HG03521 (cell line): ENCODE measurements around the gene PNMA8C.
"Not testable (repeated sequence)": the region's sequence is repeated elsewhere in the genome, so short reads cannot be mapped to it uniquely, and the experiment has no call there.

Experiments used
- ATAC-seq: cut with Tn5 transposase; IDR thresholded peaks from one replicate; pipeline ENCODE4 v1.9.1; 2021; ENCODE audit warnings: mild to moderate bottlenecking, moderate library complexity; ENCODE audit not compliant: unreplicated experiment

The PNMA8C gene

DNA sequence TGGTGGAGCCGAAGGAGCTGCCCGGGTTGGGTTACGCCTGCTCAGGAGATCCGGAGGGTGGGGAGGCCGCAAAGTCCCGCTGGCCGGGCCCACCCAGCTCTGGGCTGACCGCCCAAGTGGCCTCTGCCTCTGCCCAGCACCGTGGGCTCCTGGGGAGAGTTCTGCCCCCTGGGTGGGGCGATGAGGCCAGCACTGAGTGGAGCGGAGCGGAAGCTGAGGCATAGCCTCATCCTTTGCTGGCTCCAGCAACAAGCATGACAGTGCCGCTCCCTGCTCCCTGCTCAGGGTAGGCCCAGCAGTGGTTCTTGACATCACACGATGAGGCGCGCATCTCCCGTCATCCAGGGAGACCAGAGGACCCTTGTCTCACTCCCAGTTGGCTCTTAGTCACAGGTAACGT, 37.9 kb downstream of the PNMA8C start:
- ATAC-seq: no peak

DNA sequence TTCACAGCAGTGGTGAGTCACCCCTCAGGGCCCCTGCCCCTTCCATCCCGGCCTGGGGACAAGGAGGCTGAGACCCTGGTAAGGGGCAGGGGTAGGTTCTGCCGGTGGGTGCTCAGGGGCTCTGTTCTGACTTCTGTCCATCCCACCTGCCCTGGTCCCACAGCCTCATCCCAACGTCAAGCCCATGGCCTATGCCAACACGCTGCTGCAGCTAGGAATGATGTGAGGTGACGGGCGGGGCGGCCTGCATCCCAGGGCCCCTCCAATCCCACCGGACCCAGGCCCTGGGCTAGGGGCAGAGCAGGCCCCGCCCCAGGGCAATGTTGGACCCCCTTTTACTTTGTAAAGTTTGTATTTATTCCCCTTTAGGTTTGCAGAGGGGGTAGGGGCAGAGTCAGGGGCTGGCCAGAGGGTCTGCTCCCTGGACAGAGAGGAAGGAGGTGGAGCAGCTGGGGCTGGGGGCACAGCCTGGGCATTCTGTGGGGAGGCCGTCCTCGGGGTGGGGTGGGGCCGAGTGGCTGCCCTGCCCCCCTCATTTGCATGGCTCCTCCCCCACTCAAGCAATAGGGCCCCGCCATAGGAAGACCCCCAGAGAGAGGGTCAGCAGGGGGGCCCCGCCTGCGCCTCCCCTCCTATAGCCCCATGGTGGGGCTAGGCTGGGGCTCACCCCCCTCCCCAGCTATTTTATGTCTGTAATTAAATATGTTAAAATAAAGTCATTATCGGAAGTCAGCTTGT, 38.4 kb downstream of the PNMA8C start:
- ATAC-seq: no peak

DNA sequence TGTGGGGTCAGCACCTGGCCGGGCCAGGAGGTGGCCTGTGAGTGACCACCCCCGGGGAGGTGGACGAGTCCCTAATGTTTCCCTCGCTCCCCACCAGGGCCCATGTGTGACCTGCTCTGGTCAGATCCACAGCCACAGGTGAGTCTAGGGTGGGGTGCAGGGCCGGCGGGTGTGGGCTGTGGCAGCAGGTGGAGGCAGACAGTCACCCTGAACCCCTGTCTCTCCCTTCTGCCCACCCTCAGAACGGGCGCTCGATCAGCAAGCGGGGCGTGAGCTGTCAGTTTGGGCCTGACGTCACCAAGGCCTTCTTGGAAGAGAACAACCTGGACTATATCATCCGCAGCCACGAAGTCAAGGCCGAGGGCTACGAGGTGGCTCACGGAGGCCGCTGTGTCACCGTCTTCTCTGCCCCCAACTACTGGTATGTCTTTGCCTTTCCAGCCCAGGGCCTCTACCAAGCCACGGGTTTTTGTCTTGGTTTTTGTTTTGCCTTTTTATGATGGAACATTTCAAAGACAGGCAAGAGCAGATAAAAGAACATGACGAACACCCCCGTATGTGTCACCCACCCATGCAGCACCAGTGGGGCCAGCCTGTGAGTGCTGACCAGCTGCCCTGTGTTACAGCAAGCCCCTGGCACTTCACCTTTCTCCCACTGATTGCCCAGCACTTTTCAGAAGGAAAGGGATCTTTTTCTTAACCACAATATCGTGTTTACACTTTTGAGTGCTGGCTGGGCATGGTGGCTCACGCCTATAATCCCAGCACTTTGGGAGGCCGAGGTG, 40.2 kb downstream of the PNMA8C start:
- ATAC-seq: no peak

DNA sequence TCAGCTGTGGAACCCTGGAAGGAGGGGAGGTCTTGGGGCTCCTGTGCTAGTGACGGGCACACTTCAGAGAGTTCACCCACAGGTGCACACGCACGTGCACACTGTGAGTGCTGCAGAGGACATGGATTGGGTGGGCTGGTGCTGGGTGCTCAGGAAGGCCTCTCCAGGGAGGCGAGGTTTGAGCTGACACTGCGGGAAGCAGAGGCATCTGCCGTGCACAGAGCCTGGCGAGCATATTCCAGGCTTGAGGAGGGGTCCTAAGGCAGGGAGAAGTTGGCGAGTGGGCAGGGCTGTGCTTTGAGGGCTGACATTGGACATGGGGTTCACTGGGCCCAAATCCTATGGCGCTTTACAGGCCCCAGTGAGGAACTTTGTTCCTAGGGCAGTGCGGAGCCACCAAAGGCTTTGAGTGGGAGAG, 41.0 kb downstream of the PNMA8C start:
- no peak for ATAC-seq

DNA sequence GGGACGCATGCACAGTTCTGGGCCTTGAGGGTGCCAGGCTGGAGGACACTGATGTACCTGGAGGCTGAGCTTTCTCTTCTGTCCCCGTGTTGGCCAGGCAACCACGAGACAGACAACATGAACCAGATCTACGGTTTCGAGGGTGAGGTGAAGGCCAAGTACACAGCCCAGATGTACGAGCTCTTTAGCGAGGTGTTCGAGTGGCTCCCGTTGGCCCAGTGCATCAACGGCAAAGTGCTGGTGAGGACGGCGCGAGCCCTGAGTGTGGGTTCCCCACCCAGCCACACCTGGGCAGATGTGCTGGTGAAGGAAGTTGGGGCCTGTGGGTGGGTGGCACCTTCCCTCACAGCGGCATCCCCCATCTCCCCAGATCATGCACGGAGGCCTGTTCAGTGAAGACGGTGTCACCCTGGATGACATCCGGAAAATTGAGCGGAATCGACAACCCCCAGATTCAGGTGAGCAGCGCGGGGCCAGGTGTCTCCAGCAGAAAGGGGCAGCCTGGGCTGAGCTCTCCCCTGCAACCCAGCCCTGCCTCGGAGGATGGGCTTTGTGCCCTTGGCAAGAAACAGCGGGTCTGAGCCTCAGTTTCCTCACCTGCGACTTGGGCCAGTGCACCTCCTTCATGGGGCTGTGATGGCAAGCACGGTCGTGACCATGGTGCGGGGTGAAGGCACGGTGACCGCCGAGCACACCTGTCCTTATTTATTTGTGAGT, 41.6 kb downstream of the PNMA8C start:
- no peak for ATAC-seq

DNA sequence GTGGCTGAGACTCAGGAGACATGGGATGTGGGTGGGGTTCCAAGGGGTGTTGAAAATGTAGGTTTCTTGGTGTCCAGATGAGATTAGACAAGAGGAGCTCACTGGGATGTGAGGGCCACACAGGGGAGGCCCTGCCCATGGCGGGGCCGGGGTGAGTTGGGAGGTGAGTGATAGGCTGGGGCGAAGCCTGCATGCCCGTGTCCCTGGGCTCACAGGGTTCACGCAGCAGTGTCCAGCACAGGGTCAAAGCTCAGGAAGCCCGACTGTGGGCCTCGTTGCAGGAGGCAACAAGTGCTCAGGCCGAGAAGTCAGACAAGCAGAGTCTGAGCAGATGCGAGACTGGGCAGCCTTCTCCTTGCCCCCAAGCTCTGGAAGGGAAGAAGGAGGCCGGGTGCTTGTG, 42.6 kb downstream of the PNMA8C start:
- ATAC-seq: no peak

DNA sequence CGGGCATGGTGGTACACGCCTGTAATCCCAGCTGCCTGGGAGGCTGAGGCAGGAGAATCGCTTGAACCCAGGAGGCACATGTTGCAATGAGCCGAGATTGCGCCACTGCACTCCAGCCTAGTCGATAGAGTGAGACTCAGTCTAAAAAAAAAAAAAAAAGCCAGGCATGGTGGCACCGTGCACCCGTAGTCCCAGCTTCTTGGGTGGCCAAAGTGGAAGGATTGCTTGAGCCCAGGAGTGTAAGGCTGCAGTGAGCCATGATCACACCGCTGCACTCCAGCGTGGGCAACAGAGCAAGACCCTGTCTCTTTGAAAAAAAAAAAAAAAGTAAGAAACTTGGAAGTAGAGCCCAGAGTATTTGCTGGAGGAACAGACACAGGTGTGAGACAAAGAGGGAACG, 43.1 kb downstream of the PNMA8C start:
- no peak for ATAC-seq

DNA sequence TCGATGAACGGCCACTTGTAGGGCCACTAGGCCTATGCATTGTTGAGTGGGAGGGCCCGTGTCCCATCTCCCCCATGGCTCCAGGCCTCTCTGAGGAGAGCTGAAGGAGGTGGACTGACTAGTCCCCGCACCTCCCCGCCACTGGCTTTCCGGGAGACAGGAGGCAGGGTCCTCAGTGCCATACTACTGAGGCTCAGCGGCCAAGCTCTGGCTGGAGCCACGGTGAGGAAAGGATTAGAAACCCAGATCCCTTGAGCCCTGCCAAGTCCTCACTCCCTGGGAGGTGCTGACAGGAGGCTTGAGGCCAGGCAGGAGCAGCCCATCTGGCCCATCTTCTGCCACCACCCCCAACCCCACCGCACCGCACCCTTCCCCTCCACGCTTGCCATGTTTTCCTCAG, 44.3 kb downstream of the PNMA8C start:
- no peak for ATAC-seq

DNA sequence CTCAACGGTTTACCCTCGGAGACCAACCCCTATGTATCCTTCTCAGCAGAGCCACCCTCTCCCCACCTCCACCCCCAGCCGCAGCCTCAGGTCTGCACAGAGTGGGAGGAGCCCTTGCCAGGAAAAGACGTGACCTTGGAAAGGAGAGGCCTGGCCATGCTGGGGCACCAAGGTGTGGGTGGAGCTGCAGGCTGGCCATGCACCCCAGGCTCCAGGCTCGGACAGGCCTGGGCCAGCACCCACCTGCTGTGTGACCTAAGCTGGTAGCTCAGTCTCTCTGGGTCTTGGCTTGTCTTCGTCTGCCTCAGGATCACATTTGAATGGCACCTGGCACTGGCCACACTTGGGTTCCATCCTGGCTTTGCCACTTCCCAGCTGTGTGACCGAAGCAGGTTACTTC, 44.9 kb downstream of the PNMA8C start:
- ATAC-seq: no peak

DNA sequence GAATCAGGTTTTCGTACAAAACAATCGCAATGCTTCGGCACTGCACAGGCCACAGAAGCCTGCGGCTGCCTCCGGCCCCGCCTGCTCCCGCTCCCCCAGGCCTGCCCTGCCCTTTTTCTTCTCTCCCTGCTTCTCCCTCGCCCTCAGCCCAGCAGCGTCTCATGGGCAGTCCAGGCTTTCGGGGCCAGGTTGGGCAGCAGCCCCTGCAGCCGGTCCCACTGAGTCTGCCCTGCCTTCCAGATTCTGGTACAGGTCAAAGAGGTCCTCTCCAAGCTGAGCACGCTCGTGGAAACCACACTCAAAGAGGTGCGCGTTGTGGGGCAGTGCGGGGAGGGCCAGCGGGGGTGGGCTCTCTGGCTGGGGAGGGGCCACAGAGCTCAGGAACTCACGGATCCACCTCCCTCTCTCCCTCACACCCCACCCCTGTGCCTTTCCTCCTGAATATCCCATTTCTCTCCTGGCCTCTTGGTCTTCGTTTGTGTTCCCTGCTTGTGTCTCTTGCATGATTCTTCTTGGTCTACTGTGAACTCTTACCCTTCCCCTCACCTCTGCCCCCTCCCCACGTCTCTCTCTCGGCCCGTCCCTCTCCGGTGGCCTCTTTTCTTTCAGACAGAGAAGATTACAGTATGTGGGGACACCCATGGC, 45.4 kb downstream of the PNMA8C start:
- no peak for ATAC-seq

DNA sequence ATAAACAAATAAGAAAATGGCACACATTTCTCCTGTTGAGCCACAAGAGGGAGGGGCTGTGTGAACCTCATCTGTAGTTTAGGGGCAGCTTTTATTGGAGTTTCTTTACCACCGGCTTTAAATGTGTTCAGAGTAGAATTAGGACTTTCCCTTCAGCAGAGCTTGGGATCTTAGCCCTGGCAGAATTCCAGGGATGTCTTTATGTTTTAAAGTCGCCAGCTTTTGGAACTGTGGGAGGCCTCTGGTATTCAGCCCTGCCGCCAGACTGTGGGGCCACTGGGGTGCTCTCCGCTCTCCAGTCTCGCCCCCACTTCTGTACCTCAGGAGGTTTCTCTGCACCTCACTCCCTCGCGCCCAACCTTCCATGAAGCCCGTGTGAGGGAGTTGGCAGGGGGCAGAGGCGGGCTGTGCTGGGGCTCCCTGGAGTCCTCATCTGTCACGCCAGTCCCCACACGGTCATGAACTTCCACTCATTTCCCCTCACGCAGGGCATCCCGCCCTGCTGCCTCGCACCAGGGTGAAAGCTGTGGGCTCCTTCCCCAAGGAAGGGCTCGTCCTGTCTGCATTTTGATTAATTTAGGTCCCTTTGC, 46.9 kb downstream of the PNMA8C start:
- ATAC-seq: no peak

DNA sequence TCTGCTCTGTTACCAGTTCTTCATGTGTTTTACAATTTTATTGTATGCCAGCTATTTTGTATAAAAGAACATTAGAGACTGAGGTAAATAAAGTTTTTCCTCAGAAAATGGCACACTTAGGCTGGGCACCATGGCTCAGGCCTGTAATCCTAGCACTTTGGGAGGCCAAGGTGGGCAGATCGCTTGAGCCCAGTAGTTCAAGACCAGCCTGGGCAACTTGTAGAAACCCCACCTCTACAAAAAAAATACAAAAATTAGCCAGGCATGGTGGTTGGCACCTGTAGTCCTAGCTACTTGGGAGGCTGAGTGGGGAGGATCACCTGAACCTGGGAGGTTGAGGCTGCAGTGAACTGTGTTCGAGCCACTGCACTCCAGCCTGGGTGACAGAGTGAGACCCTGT, 47.4 kb downstream of the PNMA8C start:
- ATAC-seq: no peak

DNA sequence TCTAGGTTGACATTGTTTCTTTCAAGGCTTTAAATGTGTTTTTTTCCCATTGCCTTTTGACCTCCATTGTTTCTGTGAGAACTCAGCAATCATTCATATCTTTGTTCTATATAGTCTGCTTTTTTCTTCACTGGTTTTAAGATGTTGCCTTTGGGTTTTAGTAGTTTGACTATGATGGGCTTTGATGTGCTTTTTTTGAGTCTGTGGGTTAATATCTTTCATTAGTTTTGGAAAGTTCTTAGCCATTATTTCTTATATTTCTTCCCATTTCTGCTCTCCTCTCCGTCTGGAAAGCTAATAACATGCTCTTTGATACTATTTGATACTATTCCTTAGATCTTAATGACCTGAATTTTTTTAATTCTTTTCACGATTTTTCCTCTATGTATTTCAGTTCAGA, 48.0 kb downstream of the PNMA8C start:
- no peak for ATAC-seq

DNA sequence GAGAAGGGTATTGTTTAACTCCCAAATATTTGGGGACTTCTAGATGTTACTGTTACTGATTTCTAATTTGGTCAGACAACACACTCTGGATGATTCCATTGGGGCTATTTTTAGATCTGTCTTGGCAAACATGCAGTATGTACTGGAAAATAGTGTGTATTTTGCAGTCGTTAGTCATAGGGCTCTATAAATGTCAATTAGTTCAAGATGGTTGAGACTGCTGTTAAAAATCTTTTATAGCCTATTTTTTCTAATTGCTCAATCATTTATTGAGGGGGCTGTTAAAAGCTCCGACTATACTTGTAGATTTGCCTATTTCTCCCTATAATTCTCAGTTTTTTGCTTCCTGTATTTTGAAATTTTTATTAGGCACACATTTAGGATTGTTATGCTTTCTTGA, 50.5 kb downstream of the PNMA8C start:
- no peak for ATAC-seq

DNA sequence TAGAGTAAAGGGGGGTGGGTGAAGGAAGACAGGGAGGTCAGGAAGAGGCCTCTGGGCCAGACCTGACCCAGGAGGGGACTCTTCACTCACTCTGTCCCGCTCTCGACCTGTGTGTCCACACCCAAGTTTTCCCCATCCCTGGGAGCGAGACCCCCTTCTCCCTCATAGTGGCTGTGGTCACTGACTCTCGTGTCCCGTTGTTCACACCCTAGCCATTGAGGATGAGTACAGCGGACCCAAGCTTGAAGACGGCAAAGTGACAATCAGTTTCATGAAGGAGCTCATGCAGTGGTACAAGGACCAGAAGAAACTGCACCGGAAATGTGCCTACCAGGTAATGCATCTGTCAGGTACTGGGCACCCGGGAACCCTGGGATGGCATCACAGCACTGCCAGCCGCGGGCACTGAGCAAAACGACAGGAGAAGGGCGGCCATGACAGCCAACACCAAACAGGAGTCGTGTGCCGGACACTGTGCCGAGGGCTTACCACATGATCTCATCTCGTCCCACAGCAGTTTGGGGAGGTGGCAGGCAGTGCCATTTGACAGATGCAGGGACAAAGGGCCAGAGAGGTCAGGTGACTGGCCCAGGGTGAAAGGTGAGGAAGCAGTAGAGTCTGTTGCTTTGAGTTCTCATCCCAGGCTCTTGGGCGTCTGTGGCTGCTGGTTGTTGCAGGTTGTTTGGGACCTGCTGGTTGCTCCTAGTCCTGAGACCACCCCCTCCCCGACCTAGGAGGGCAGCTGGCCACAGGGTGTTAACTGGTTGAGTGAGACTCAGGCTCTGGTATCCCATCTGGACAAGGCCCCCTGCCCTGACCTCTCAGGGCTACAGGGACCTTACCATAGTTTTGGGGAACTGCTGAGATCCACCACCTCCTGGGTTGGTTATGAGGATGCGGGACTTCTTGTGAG, 52.2 kb downstream of the PNMA8C start:
- ATAC-seq: no peak

DNA sequence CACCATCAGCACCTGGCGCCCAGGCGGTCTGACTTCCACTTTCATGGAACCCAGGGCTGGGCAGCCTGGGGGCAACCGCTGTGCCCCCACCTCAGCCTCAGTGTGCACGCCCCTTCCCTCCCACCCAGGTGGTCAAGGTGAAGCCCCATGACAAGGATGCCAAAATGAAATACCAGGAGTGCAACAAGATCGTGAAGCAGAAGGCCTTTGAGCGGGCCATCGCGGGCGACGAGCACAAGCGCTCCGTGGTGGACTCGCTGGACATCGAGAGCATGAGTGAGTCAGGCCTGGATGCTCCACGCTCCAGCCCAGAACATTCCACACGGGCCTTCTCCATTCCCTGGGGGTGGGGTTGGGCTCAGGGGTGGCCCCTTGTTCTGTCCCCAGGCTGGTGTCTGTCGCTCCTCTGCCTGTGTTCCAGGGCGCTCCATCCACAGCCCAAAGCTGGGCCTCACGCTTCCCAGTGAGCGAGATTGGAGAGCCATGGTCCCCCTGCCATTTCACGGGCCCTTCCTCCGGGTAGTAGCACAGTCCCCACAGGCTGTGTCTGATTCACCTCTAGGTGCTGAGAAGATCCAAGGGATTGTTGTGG, 53.2 kb downstream of the PNMA8C start:
- not testable (repeated sequence) for ATAC-seq
